ENCODE measurements around the gene AMPH. TPM values are rescaled to one million over a fixed set of nuclear protein-coding genes. Genes with fewer than 3 reads are reported as not detected.

The AMPH gene
- total RNA-seq, 4 donors from 2014 or later = 5.0 to 11.8 (median 7.8) TPM

GRCh38 chr7:38451840-38452239 lies 179.3 kb downstream of the AMPH start:
- intact Hi-C loops (cut with DNase I) = no loop called here
- no peaks in the 10 kb centered on the region for H3K27me3 ChIP-seq
- no peak overlapping the region for H3K27ac ChIP-seq (replicated peaks in 1 of 4)
- H3K36me3 ChIP-seq = no peaks in the 10 kb centered on the region
- no peaks in the 10 kb centered on the region for H3K9me3 ChIP-seq
- H3K4me3 ChIP-seq = no peak overlapping the region
- H3K4me1 ChIP-seq = peaks cover 4 to 19% (median 13%) of the 10 kb centered on the region in 4 donors
- WGBS = 13% methylated on average over 2 of the region's 2 CpGs
- TF ChIP-seq POLR2AphosphoS5 (IDR thresholded peaks at IDR 0.05) (no peak), POLR2A (IDR thresholded peaks at IDR 0.05; ENCODE audit: low read depth) (no peak), CTCF (IDR thresholded peaks at IDR 0.05) (peak in 1 of 3 experiments; percentile 11), EP300 (IDR thresholded peaks at IDR 0.05) (no peak)
- no peak for DNase-seq (ENCODE audit: extremely low spot score)

GRCh38 chr7:38448584-38449234 lies 182.5 kb downstream of the AMPH start:
- DNase-seq (ENCODE audit: extremely low spot score) = no peak
- no peak overlapping the region for H3K4me3 ChIP-seq
- WGBS = 88% methylated on average over 5 of the region's 5 CpGs
- H3K36me3 ChIP-seq = no peaks in the 10 kb centered on the region
- intact Hi-C loops (cut with DNase I) = no loop called here
- no peaks in the 10 kb centered on the region for H3K27me3 ChIP-seq
- H3K27ac ChIP-seq (replicated peaks in 1 of 4) = no peak overlapping the region
- peaks cover 4 to 19% (median 13%) of the 10 kb centered on the region in 4 donors for H3K4me1 ChIP-seq
- H3K9me3 ChIP-seq = no peaks in the 10 kb centered on the region
- TF ChIP-seq POLR2AphosphoS5 (IDR thresholded peaks at IDR 0.05) = no peak
- TF ChIP-seq EP300 (IDR thresholded peaks at IDR 0.05) = no peak
- TF ChIP-seq CTCF (IDR thresholded peaks at IDR 0.05) = no peak
- no peak for TF ChIP-seq POLR2A (IDR thresholded peaks at IDR 0.05; ENCODE audit: low read depth)

GRCh38 chr7:38448054-38448453 lies 183.1 kb downstream of the AMPH start:
- Histone ChIP-seq H3K36me3 (no peaks in the 10 kb centered on the region), H3K27ac (replicated peaks in 1 of 4) (no peak overlapping the region), H3K27me3 (no peaks in the 10 kb centered on the region), H3K4me1 (peaks cover 4 to 16% (median 11%) of the 10 kb centered on the region in 4 donors), H3K9me3 (no peaks in the 10 kb centered on the region), H3K4me3 (no peak overlapping the region)
- DNase-seq (ENCODE audit: extremely low spot score) = no peak
- no peak for TF ChIP-seq CTCF (IDR thresholded peaks at IDR 0.05)
- TF ChIP-seq POLR2A (IDR thresholded peaks at IDR 0.05; ENCODE audit: low read depth) = no peak
- TF ChIP-seq POLR2AphosphoS5 (IDR thresholded peaks at IDR 0.05) = no peak
- TF ChIP-seq EP300 (IDR thresholded peaks at IDR 0.05) = no peak
- WGBS = 37% methylated on average over 2 of the region's 2 CpGs
- intact Hi-C loops (cut with DNase I) = no loop called here

- Histone ChIP-seq H3K36me3 (no peaks in the 10 kb centered on the region), H3K27ac (replicated peaks in 1 of 4) (no peak overlapping the region), H3K4me1 (no peaks in the 10 kb centered on the region), H3K27me3 (no peaks in the 10 kb centered on the region), H3K4me3 (no peak overlapping the region), H3K9me3 (no peaks in the 10 kb centered on the region)
- no peak for TF ChIP-seq POLR2AphosphoS5 (IDR thresholded peaks at IDR 0.05)
- TF ChIP-seq CTCF (IDR thresholded peaks at IDR 0.05) = no peak
- TF ChIP-seq POLR2A (IDR thresholded peaks at IDR 0.05; ENCODE audit: low read depth) = no peak
- no peak for TF ChIP-seq EP300 (IDR thresholded peaks at IDR 0.05)
- DNase-seq (ENCODE audit: extremely low spot score) = no peak
- intact Hi-C loops (cut with DNase I) = no loop called here
Measured at GRCh38 chr7:38438970-38439369, 192.2 kb downstream of the AMPH start.

- peaks cover 0 to 5% (median 0%) of the 10 kb centered on the region in 4 donors for H3K4me1 ChIP-seq
- H3K4me3 ChIP-seq = no peak overlapping the region
- no peaks in the 10 kb centered on the region for H3K9me3 ChIP-seq
- no peaks in the 10 kb centered on the region for H3K27me3 ChIP-seq
- H3K36me3 ChIP-seq = no peaks in the 10 kb centered on the region
- DNase-seq (ENCODE audit: extremely low spot score) = no peak
- WGBS = 88% methylated on average over 3 of the region's 3 CpGs
- no peak for TF ChIP-seq POLR2AphosphoS5 (IDR thresholded peaks at IDR 0.05)
- TF ChIP-seq CTCF (IDR thresholded peaks at IDR 0.05) = no peak
- TF ChIP-seq POLR2A (IDR thresholded peaks at IDR 0.05; ENCODE audit: low read depth) = no peak
- TF ChIP-seq EP300 (IDR thresholded peaks at IDR 0.05) = no peak
- H3K27ac ChIP-seq (replicated peaks in 1 of 4) = no peak overlapping the region
- intact Hi-C loops (cut with DNase I) = no loop called here
Measured at GRCh38 chr7:38432671-38433070, 198.5 kb downstream of the AMPH start.

Measured in esophagus muscularis mucosa (tissue), 4 donors.